ENCODE data around the gene HIGD1A.

HIGD1A gene

DNA sequence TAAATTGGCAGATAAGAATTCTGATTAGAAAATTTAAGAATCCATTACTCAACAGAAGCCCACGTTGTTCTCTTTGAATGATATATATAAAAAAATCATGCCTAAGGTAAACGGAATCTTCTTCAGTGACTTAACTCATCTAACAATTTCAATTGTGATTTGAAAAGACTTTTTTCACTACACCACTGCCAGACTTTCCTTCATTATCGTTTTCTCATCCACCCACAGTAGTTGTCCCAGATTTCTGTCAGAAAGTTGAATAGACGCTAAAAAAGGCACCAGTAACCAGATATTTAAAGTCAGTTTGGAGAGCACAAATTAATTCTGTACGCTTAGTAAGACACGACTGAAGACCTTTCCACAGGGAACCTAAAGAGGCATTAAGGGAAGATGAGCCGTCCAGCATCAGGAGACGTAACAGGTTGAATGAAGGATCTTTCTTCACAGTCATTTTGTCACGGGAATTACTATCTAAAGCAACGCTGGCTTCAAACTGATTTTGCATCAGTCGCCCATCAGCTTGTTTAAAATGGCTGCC is 1.3 kb downstream of the HIGD1A start:
- Histone ChIP-seq H3K79me2 (ENCODE audit: control insufficient read depth, insufficient read depth, low read length) (peaks cover 36% of the 10 kb centered on the region), H2AK5ac (ENCODE audit: low read length) (no peak overlapping the region), H3K27me3 (ENCODE audit: insufficient read depth, low read length, poor library complexity) (no peaks in the 10 kb centered on the region), H3K18ac (ENCODE audit: low read length) (peak overlapping the region; percentile 72), H4K5ac (ENCODE audit: low read length) (no peak overlapping the region), H3K79me1 (ENCODE audit: low read length) (peaks cover 12% of the 10 kb centered on the region), H3K36me3 (ENCODE audit: control insufficient read depth, insufficient read depth, low read length) (no peaks in the 10 kb centered on the region), H3K4me2 (ENCODE audit: low read length) (peak overlapping the region; percentile 88), H2BK5ac (ENCODE audit: low read length) (no peak overlapping the region), H3K4ac (ENCODE audit: low read depth, low read length) (no peak overlapping the region), H2BK120ac (ENCODE audit: low read depth, low read length) (no peak overlapping the region), H3K56ac (ENCODE audit: low read length) (peak overlapping the region; percentile 98), H3K4me1 (ENCODE audit: control insufficient read depth, low read depth, low read length) (peaks cover 4% of the 10 kb centered on the region), H3K4me3 (ENCODE audit: low read length) (peak overlapping the region; percentile 76), H3K27ac (ENCODE audit: low read depth, low read length) (no peak overlapping the region), H3K23ac (ENCODE audit: low read length) (no peak overlapping the region), H4K8ac (ENCODE audit: low read depth, low read length) (no peak overlapping the region), H3K9ac (ENCODE audit: low read length) (peak overlapping the region; percentile 99), H2BK15ac (replicated peaks; ENCODE audit: low read depth) (no peak overlapping the region)
- no CpG with 5 or more reads among the region's 11 CpGs for WGBS (ENCODE audit: extremely low coverage, insufficient coverage, low lambda C conversion rate)
- DNase-seq: no peak

DNA sequence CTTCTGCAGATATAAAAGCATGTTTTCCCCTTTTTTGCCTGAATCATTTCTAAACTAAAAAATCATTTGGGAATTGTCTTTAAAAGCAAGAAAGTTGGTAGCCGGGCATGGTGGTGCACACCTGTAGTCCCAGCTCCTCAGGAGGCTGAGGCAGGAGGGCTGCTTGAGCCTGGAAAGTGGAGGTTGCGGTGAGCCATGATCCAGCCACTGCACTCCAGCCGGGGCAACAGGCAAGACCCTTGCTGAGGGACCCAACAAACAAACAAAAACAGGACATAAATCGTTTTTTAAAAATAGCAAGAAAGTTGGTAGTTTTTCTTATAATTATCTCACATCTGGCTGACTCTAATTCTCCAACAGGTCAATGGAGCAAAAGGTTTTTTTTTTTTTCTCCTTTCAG is 2.5 kb downstream of the HIGD1A start:
- peaks cover 12% of the 10 kb centered on the region for H3K79me1 ChIP-seq (ENCODE audit: low read length)
- H3K27me3 ChIP-seq (ENCODE audit: insufficient read depth, low read length, poor library complexity): no peaks in the 10 kb centered on the region
- H3K4ac ChIP-seq (ENCODE audit: low read depth, low read length): no peak overlapping the region
- H3K79me2 ChIP-seq (ENCODE audit: control insufficient read depth, insufficient read depth, low read length): peaks cover 36% of the 10 kb centered on the region
- H3K4me1 ChIP-seq (ENCODE audit: control insufficient read depth, low read depth, low read length): peaks cover 4% of the 10 kb centered on the region
- no peak overlapping the region for H3K18ac ChIP-seq (ENCODE audit: low read length)
- no CpG with 5 or more reads among the region's 4 CpGs for WGBS (ENCODE audit: extremely low coverage, insufficient coverage, low lambda C conversion rate)
- no peak overlapping the region for H2BK120ac ChIP-seq (ENCODE audit: low read depth, low read length)
- no peak overlapping the region for H3K23ac ChIP-seq (ENCODE audit: low read length)
- no peak overlapping the region for H3K27ac ChIP-seq (ENCODE audit: low read depth, low read length)
- H3K56ac ChIP-seq (ENCODE audit: low read length): no peak overlapping the region
- H3K4me3 ChIP-seq (ENCODE audit: low read length): no peak overlapping the region
- no peak overlapping the region for H4K8ac ChIP-seq (ENCODE audit: low read depth, low read length)
- no peak overlapping the region for H3K9ac ChIP-seq (ENCODE audit: low read length)
- no peak overlapping the region for H2AK5ac ChIP-seq (ENCODE audit: low read length)
- H2BK5ac ChIP-seq (ENCODE audit: low read length): no peak overlapping the region
- no peak overlapping the region for H2BK15ac ChIP-seq (replicated peaks; ENCODE audit: low read depth)
- H4K5ac ChIP-seq (ENCODE audit: low read length): no peak overlapping the region
- H3K4me2 ChIP-seq (ENCODE audit: low read length): no peak overlapping the region
- no peak for DNase-seq
- H3K36me3 ChIP-seq (ENCODE audit: control insufficient read depth, insufficient read depth, low read length): no peaks in the 10 kb centered on the region

DNA sequence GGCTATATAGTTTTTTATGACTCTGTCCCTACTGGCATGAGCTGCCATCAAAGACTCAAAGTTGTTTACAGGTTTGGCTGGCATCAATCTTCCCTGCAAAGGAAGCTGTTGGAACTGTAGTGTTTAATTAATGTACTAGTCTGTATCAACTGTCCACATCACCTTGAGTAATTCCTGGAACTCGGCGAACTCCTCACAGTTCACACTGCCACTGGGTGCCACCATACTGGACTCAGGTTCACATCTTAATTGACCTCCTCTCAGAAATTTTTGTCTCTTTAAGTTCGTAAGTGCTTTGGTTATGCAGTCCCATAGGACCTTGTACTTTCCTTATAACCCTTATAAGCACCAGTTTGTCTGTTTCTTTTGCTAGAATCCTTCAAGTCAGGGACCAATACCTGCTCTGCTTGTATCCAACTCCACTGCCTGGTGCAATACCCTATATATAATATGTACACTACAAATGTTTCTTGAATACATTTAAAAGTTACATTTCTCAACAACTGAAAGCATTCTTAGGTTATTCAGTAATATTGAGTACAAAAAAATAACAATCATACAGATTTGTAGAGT is 3.2 kb downstream of the HIGD1A start:
- Histone ChIP-seq H2BK120ac (ENCODE audit: low read depth, low read length) (no peak overlapping the region), H3K4ac (ENCODE audit: low read depth, low read length) (no peak overlapping the region), H4K8ac (ENCODE audit: low read depth, low read length) (no peak overlapping the region), H3K27me3 (ENCODE audit: insufficient read depth, low read length, poor library complexity) (no peaks in the 10 kb centered on the region), H3K4me3 (ENCODE audit: low read length) (no peak overlapping the region), H2AK5ac (ENCODE audit: low read length) (no peak overlapping the region), H3K79me1 (ENCODE audit: low read length) (peaks cover 12% of the 10 kb centered on the region), H3K18ac (ENCODE audit: low read length) (no peak overlapping the region), H3K27ac (ENCODE audit: low read depth, low read length) (no peak overlapping the region), H3K4me2 (ENCODE audit: low read length) (no peak overlapping the region), H3K79me2 (ENCODE audit: control insufficient read depth, insufficient read depth, low read length) (peaks cover 38% of the 10 kb centered on the region), H3K36me3 (ENCODE audit: control insufficient read depth, insufficient read depth, low read length) (no peaks in the 10 kb centered on the region), H2BK5ac (ENCODE audit: low read length) (no peak overlapping the region), H3K23ac (ENCODE audit: low read length) (no peak overlapping the region), H2BK15ac (replicated peaks; ENCODE audit: low read depth) (no peak overlapping the region), H3K56ac (ENCODE audit: low read length) (no peak overlapping the region), H3K9ac (ENCODE audit: low read length) (no peak overlapping the region), H4K5ac (ENCODE audit: low read length) (no peak overlapping the region), H3K4me1 (ENCODE audit: control insufficient read depth, low read depth, low read length) (peaks cover 2% of the 10 kb centered on the region)
- WGBS (ENCODE audit: extremely low coverage, insufficient coverage, low lambda C conversion rate): no CpG with 5 or more reads among the region's 3 CpGs
- DNase-seq: no peak

DNA sequence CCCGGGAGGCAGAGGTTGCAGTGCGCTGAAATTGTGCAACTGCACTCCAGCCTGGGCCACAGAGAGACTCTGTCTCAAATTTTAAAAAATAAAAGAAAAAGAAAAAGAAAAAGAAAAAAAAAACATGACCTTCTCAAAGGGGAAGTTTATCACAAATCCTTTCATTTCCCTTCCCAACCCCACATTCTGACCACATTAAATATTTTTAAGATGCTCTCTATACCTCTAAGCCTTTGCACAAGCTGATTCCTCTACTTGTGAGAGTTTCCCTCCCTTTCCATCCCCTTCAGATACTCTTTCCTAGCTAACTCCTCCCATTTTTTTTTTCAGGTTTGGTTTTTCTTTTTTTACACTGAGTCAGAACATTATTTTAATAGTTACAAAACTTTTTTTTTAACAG is 4.0 kb downstream of the HIGD1A start:
- H3K4me2 ChIP-seq (ENCODE audit: low read length): no peak overlapping the region
- H2BK15ac ChIP-seq (replicated peaks; ENCODE audit: low read depth): no peak overlapping the region
- peaks cover 40% of the 10 kb centered on the region for H3K79me2 ChIP-seq (ENCODE audit: control insufficient read depth, insufficient read depth, low read length)
- H4K8ac ChIP-seq (ENCODE audit: low read depth, low read length): no peak overlapping the region
- H3K56ac ChIP-seq (ENCODE audit: low read length): no peak overlapping the region
- no peak overlapping the region for H2BK120ac ChIP-seq (ENCODE audit: low read depth, low read length)
- H3K4me1 ChIP-seq (ENCODE audit: control insufficient read depth, low read depth, low read length): peaks cover 2% of the 10 kb centered on the region
- H3K27ac ChIP-seq (ENCODE audit: low read depth, low read length): no peak overlapping the region
- H3K4me3 ChIP-seq (ENCODE audit: low read length): no peak overlapping the region
- H3K9ac ChIP-seq (ENCODE audit: low read length): no peak overlapping the region
- no peaks in the 10 kb centered on the region for H3K36me3 ChIP-seq (ENCODE audit: control insufficient read depth, insufficient read depth, low read length)
- no peak overlapping the region for H3K18ac ChIP-seq (ENCODE audit: low read length)
- no peaks in the 10 kb centered on the region for H3K27me3 ChIP-seq (ENCODE audit: insufficient read depth, low read length, poor library complexity)
- H3K23ac ChIP-seq (ENCODE audit: low read length): no peak overlapping the region
- H2BK5ac ChIP-seq (ENCODE audit: low read length): no peak overlapping the region
- no peak for DNase-seq
- no peak overlapping the region for H4K5ac ChIP-seq (ENCODE audit: low read length)
- H2AK5ac ChIP-seq (ENCODE audit: low read length): no peak overlapping the region
- no CpG with 5 or more reads among the region's 2 CpGs for WGBS (ENCODE audit: extremely low coverage, insufficient coverage, low lambda C conversion rate)
- H3K4ac ChIP-seq (ENCODE audit: low read depth, low read length): no peak overlapping the region
- peaks cover 12% of the 10 kb centered on the region for H3K79me1 ChIP-seq (ENCODE audit: low read length)

DNA sequence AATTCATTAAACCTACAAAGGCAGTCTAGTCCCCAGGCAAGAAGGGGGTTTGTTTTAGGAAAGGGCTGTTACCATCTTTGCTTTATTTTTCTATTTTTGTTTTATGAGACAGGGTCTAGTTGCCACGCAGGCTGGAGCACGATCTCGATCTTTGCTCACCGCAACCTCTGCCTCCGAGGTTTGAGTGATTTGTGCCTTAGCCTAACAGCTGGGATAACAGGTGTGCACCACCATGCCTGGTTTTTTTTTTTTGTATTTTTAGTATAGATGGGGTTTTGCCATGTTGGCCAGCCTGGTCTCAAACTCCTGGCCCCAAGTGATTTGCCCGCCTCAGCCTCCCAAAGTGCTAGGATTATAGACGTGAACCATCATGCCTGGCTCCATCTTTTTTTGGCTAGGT is 4.9 kb downstream of the HIGD1A start:
- Histone ChIP-seq H2BK5ac (ENCODE audit: low read length) (no peak overlapping the region), H3K4me1 (ENCODE audit: control insufficient read depth, low read depth, low read length) (peaks cover 2% of the 10 kb centered on the region), H3K4me2 (ENCODE audit: low read length) (no peak overlapping the region), H3K23ac (ENCODE audit: low read length) (no peak overlapping the region), H2BK15ac (replicated peaks; ENCODE audit: low read depth) (no peak overlapping the region), H3K4ac (ENCODE audit: low read depth, low read length) (no peak overlapping the region), H3K4me3 (ENCODE audit: low read length) (no peak overlapping the region), H3K36me3 (ENCODE audit: control insufficient read depth, insufficient read depth, low read length) (no peaks in the 10 kb centered on the region), H3K9ac (ENCODE audit: low read length) (no peak overlapping the region), H3K27ac (ENCODE audit: low read depth, low read length) (no peak overlapping the region), H3K18ac (ENCODE audit: low read length) (no peak overlapping the region), H4K8ac (ENCODE audit: low read depth, low read length) (no peak overlapping the region), H4K5ac (ENCODE audit: low read length) (no peak overlapping the region), H2AK5ac (ENCODE audit: low read length) (no peak overlapping the region), H2BK120ac (ENCODE audit: low read depth, low read length) (no peak overlapping the region), H3K79me1 (ENCODE audit: low read length) (peaks cover 12% of the 10 kb centered on the region), H3K27me3 (ENCODE audit: insufficient read depth, low read length, poor library complexity) (no peaks in the 10 kb centered on the region), H3K56ac (ENCODE audit: low read length) (no peak overlapping the region), H3K79me2 (ENCODE audit: control insufficient read depth, insufficient read depth, low read length) (peaks cover 40% of the 10 kb centered on the region)
- WGBS (ENCODE audit: extremely low coverage, insufficient coverage, low lambda C conversion rate): no CpG with 5 or more reads among the region's 7 CpGs
- no peak for DNase-seq

DNA sequence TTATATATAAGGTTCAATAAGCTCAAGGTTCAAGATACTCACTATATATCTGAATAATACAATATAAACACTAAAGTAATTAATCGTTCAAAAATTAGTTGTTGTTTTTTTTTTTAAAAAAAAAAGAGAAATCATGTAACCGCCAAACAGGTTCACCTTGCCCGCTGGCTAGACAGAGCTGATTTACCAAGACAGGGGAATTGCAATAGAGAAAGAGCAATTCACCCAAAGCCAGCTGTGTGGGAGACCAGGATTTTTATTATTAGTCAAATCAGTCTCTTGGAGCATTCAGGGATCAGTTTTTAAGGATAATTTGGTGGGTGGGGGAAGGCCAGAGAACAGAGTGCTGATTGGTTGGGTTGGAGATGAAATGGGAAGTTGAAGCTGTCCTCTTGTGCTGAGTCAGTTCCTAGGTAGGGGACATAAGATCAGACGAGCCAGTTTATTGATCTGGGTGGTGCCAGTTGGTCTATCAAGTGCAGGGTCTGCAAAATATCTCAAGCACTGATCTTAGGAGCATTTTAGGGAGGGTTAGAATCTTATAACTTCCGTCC is 7.9 kb downstream of the HIGD1A start:
- no peak for DNase-seq
- Histone ChIP-seq H3K36me3 (ENCODE audit: control insufficient read depth, insufficient read depth, low read length) (peaks cover 4% of the 10 kb centered on the region), H3K79me1 (ENCODE audit: low read length) (peaks cover 6% of the 10 kb centered on the region), H3K27ac (ENCODE audit: low read depth, low read length) (no peak overlapping the region), H2BK15ac (replicated peaks; ENCODE audit: low read depth) (no peak overlapping the region), H3K9ac (ENCODE audit: low read length) (no peak overlapping the region), H3K56ac (ENCODE audit: low read length) (no peak overlapping the region), H3K4me2 (ENCODE audit: low read length) (no peak overlapping the region), H3K23ac (ENCODE audit: low read length) (no peak overlapping the region), H3K4me1 (ENCODE audit: control insufficient read depth, low read depth, low read length) (no peaks in the 10 kb centered on the region), H4K8ac (ENCODE audit: low read depth, low read length) (no peak overlapping the region), H3K4ac (ENCODE audit: low read depth, low read length) (no peak overlapping the region), H2AK5ac (ENCODE audit: low read length) (no peak overlapping the region), H2BK5ac (ENCODE audit: low read length) (no peak overlapping the region), H3K27me3 (ENCODE audit: insufficient read depth, low read length, poor library complexity) (no peaks in the 10 kb centered on the region), H3K4me3 (ENCODE audit: low read length) (no peak overlapping the region), H2BK120ac (ENCODE audit: low read depth, low read length) (no peak overlapping the region), H3K79me2 (ENCODE audit: control insufficient read depth, insufficient read depth, low read length) (peaks cover 23% of the 10 kb centered on the region), H3K18ac (ENCODE audit: low read length) (no peak overlapping the region), H4K5ac (ENCODE audit: low read length) (no peak overlapping the region)
- no CpG with 5 or more reads among the region's 5 CpGs for WGBS (ENCODE audit: extremely low coverage, insufficient coverage, low lambda C conversion rate)
